SK-N-DZ (cell line): ENCODE results near the gene RFFL.

Experiments
- DNase-seq: peaks from one replicate; pipeline ENCODE4 v3.0.0-alpha.2; 2015; ENCODE audit warnings: low spot score

RFFL gene

DNA sequence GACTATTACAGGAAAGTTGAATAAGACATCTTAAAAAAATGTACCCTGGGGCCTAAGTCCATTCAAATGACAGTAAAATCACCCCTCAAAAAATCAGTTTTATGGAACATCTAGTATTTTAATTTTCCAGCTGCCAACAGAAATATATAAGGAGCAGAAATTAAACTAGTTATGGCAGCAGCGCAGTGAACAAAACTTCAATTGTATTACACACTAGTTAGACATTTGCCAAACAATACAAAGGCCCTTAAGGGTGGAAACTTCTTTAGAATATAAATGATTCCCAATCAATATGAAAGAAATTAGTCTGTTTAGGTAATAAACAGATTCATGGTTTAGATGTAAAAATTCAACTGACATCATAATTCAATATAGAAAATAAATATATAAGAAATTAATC lies 18.1 kb upstream of the RFFL start:
- DNase-seq, result no peak

DNA sequence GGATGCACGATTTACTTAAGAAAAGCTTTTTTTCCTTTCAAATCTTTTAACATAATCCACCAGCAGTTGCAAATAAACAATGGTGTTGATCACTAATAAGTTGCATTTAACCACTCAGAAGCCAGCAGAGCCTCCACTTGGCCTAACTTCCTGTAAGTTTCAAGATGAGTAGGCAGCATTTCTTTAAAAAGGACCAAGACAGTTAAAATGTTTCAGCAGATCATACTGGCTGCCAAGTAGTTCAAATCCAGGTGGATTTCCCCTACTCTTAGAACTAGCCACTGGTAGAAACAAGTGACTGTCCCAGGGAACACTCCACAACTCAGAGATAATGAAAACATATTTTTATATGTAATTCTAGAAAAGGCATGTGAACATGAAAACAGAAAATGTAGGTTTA lies 17.0 kb upstream of the RFFL start:
- no peak for DNase-seq

- DNase-seq, result no peak
Observed at GRCh38 chr17:35079547-35080423, 16.3 kb upstream of the RFFL start.

- no peak for DNase-seq
Observed at GRCh38 chr17:35076874-35077273, 13.4 kb upstream of the RFFL start.

- DNase-seq, result no peak
Observed at GRCh38 chr17:35074711-35075707, 11.5 kb upstream of the RFFL start.

DNA sequence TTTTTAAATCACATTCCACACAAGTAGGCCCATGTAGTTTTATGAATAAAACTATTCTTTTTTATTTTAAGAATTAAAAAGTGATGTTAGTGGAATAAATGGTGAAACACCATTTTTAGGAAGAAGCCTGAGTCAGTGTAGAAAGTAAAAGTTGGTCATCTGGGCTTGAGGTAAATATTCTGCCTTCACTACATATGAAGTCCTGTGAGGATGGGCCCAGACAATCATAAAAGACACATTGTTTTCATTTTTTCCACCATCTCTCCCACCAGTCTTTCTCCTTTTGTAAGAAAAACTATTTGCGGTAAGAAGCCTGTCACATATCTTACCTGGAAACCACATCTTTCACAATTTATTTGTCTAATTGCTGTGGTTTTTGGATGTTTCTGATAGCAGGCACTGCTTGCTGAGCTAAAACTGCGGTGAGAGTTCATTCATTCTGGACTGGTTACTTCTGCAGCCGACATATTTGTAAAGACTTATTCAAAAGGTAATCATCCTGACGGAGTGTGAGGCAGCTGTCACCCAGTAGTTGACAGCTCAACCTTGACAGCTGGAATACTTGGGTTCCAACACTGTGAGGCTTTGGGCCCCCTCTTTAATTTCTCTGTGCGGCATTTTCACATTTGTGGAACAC lies 10.6 kb upstream of the RFFL start:
- no peak for DNase-seq

GRCh38 chr17:35073183-35073790 lies 9.8 kb upstream of the RFFL start:
- no peak for DNase-seq

DNA sequence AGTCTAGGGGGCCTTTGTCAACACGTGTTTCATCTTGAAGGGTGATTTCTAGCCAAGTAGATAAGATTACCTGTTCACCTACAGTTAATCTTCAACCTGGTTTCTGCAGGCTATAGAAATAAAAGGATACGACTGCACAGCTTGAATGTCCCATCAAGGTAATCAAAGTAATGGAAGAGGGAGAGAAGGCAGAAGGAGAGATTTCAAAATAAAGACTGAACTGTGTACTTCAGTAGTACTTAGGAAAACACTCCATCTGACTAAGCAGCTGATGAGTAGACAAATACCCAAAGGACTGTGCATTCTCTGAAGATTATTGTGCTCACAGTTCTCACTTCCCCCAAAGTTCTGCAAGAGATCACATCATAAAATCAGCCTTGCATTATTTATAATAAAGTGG lies 5.8 kb upstream of the RFFL start:
- no peak for DNase-seq

DNA sequence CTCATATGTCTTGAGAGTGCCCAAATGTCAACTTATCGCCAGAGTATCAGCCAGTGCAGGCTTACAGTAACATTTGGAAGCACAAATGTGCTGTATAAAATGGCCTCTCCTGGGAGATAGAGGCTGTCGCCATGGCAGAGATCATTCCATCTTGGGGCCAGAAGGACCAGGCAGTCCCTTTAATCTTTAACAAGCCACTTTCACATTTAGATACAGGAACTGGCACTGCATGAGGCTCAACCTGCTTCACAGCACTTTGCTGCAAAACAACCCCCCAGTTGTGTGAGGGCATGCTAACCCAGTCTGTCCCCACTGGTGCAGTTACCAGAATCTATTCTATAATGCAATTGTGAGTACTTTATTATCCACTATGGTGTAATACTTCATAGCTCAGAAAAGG lies 4.7 kb upstream of the RFFL start:
- no peak for DNase-seq

DNA sequence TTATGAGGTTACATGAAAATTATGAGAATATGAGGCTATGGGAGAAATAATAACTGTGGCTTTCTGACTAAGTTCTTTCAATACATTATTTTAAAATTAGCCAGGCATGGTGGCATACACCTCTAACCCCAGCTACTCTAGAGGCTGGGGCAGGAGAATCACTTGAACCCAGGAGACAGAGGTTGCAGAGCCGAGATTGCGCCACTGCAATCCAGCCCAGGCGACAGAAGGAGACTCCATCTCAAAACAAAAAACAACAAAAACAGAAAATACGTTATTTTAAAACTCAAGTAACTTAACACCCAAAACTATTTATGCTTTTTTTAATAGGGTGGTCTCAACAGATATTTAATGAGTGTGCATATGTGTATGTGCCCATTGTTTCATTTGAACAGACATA lies 2.4 kb upstream of the RFFL start:
- DNase-seq, result no peak

- no peak for DNase-seq
Observed at GRCh38 chr17:35064516-35065215, 1.2 kb upstream of the RFFL start.

- no peak for DNase-seq
Observed at GRCh38 chr17:35062308-35062707, 1.2 kb downstream of the RFFL start.

DNA sequence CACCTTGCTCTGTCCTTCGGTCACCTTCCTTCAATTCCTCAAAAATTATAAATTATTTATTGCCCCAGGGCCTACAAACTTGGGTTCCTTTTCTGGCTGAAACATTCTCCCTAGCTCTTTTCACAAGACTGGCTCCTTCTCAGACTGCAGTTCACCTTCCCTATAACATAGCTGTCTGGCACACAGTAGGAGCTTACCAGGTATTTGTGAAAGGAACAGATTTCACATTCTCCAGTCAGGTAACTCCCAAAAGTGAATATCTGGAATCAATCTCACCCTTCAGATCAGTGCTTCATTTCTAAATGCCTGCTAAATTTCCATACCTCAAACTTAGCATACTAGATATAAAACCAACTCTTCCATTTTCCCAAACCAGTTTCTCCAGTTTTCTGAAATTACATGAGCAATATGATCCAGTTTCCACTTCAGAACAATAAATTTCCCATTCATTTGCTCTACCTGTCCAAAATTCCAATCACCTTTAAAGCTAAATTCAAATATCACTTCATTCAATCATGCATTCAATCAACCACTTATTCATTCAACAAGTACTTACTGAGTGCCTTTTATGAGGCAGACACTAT lies 6.1 kb downstream of the RFFL start:
- no peak for DNase-seq

DNA sequence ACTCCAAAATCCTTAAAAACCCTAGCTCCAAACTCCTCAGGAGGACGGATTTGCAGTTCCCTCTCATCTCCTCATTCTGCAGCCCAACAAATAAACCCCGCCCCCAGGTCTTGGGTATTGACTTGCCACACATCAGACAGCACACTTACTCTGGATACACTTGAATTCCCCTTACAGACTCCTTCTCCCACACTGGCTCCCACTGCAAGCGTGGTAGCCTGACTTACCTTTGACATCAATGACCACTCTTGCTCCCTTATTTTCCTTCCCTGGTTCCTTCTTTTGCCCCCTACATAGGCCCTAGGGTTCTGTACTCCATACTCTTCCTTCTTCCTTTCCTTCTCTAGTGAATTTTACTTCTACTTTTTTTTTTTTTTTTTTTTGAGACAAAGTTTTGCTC lies 7.5 kb downstream of the RFFL start:
- no peak for DNase-seq

GRCh38 chr17:35053204-35053603 lies 10.3 kb downstream of the RFFL start:
- DNase-seq, result no peak

GRCh38 chr17:35052780-35053179 lies 10.7 kb downstream of the RFFL start:
- no peak for DNase-seq

DNA sequence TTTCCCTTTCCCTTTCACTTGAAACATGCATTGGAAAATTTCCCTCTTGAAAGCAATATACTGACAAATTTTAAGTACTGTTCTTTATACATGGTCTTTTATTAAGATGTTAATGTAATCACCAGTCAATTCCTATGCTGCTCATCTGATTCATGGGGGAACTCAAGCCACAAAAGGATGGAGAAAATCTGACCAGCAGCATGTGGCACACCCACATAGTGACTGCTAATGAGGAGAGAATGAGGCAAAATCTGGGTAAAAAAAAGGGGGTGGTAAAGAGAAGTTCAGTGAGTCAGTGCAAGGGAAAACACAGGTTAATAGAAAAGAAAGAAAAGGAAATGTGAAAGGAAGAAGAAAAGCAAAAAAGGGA lies 11.3 kb downstream of the RFFL start:
- no peak for DNase-seq

DNA sequence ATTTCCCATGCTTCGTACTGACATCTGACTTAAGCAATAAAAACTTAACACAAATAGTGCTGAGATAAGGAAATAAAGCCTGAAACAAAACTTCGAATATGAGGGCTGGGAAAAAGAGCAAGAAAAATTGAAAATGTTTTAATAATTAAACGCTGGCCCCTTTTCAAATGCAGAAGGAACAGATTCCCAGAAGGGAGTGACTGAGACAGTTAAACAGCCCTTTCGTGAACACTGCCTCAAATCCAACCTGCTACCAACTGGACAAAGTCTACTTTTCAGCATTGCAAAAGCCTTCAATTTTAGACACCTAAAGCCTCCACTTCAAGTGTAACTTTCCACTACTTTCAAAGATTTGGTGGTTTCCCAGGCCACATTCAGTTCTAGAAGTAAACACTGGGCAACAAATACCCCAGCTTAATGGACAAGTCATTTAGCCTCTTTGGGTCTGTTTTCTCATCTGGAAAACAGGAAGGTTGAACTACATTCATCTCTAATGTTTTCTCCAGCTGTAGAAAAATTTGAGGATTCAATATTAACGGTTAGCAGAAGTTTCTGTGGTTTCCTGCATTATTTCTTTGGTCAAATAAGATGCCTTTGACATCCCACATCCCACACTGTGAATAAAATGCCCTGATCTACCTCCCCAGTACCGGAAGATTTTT lies 11.8 kb downstream of the RFFL start:
- no peak for DNase-seq

DNA sequence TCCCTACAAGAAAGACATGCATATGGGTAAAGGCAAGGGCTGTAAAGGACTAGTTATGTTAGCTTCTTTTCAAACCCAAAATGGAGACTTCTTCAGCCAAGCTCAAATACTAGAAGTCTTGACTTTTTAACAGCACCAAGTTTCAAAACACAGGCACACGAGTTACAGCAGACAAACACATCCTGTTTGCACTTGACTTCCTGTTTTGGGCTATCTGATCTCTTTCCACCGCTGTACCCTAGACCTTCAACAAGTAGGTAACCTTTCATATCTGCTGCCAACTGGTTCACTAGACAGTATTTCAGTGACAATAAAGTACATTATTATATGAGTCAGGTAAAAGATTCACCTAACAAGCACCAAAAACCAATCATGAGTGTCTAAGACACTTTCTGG lies 12.3 kb downstream of the RFFL start:
- DNase-seq, result no peak

DNA sequence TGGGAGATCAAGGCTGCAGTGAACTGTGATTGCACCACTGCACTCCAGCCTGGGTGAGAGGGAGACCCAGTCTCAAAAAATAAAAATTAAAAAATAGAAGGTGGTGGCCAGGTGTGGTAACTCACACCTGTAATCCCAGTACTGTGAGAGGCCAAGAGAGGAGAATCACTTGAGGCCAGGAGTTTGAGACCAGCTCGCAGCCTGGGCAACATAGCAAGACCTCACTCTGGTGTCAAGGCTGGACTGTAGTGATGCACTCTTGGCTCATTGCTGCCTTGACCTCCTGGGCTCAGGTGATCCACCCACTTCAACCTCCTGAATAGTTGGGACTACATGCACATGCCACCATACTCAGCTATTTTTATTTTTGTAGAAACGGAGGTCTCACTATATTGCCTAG lies 13.3 kb downstream of the RFFL start:
- DNase-seq, result no peak
